ENCODE measurements around the gene CHRDL2.

The CHRDL2 gene

DNA sequence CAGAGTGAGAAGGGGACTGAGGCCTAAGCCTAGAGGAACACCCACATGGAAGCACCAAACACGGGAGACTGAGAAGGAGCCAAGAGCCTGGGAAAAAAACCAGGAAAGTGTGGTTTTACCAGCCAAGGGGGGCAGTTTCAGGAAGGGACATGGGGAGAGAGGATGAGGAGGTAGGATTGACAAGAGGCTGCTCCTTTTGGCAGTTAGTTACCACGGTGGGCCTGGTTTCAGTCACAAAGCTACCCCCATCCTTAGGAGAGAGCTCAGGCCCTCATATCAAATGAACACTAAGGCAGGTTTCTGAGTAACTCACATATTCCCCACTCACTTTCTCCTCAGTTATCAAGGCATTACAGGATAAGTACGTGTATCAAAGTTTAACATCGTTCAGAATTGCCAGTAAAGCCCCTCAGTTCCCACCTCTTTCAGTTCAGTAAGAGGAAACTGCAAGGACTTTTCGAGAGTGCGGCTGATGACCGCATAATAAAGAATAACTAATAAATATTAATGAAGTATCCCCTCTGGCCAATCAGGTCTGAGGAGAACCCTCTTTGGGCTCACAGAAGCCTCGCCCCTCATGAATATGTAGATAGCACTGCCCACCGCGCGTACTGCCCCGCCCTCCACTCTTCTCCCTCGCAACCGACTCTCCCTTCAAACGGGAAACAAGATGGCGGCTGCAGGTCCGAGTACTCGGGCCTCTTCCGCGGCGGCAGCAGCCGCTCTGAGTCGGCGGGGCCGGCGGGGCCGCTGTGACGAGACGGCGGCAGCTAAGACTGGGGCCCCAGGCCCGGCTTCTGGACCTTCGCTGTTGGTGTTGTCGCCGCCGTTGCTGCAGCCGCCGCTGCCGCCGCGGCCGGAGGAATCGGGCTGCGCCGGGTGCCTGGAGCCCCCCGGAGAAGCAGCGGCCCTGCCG, 17.2 kb upstream of the CHRDL2 start, which contains the start of gene RNF169:
RNF169 (plus strand) TSS at position 639 of the 916 bp plus-strand sequence; CDS start at position 671, 32 bp downstream.
- peak; percentile 93 for DNase-seq

DNA sequence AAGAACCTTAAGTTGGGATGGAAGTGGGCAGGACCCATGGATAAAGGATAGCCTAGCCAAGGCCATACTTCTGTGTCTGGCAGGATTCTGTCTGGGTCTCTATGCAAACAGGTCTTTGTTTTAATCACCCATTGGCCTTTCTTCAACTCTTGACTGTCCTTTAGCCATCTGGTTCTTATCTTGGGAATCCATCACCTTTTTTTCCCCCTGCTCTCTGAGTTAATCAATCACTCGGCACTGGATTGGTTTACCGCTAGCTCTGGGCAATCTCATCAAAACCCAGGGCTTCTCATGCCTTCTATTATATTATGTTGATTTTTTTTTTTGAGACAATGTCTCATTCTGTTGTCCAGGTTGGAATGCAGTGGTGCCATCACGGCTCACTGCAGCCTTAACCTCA, 15.6 kb upstream of the CHRDL2 start:
- no peak for DNase-seq

DNA sequence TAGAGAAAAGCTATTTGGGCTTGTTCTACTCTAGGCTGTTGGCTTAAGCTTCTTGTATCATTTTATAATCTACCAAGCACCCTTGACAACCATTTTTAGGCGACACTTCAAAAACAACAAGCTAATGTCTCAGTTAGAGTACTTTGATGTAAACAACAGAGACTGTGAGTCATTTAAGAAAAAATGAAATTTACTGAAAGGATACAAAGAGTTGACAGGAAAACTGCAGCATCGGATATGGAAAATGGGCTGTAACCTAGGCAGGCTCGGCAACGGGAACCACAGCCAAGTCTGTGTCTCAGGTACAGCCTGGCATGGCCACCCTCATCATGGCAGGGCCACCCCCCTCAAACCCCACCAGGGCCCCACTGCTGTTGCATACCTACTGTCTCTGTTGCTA, 13.1 kb upstream of the CHRDL2 start:
- no peak for DNase-seq

DNA sequence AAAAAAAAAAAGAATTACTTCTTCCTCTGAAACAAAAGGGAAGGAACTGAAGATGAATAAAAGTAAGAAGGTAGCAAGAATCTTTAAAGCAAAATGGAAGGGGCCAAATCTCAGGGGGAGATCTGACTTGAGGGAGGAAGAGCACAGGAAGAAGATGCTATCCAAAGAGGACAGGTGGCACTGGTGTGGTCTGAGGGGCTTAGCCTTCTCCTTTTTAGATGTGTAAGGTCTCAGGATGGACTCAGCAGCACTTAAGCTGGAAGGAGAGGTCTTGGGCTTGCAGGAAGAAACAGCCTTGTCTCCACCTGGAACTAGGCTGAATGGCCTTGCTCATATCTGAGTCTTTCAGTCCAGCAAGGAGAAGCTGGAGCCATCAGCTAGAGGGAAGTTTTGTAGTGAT, 12.4 kb upstream of the CHRDL2 start:
- DNase-seq, result no peak

DNA sequence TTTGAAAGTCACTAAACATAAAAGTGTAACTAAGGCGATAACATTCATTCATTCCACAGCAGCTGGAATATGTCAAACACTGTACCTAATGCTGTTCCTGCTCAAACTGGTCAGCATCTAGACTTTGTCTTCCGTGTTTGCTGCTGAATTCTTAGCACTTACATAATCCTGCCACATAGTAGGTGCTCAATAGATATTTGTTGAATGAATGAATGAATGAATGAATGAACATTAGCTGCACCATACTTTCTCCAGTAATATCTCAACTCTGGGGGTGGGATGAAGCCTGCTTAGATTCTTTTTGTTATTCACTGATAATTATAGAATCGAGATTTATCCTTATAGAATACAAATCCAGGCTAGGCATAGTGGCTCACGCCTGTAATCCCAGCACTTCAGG, 10.8 kb upstream of the CHRDL2 start:
- DNase-seq, result no peak

DNA sequence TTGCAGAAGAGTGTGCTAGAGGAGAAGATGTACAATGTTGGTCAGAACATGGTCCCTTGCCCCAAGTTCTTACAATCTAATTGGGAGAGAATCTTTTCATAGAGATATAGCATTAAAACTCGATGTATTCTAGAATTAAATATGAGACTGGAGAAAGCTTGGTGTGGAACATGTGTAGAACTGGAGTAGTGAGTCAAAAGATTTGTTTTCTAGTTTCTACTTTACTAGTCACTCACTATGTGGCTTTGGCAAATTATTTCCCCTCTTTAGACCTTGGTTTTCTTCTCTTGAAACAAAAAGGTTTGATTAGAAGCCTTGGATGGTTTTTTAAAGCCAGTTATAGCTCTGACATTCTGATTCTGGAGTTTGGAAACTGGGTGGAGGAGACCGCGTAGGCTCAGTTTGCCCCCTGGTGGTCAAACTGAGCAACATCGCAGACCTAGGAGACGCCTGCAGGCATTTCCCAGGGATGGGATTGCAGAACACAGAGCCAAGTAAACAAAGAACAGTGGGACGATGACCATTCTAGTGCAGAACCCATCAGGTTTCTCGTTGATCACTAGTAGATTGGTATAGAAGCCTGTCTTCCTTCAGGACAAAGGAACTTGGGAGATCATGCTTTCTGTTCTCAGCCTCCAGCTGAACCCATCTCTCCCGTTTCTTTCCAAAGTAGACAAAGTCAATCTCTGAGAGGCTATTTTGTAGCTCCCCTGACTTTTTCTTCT, 8.5 kb upstream of the CHRDL2 start:
- DNase-seq, result no peak

DNA sequence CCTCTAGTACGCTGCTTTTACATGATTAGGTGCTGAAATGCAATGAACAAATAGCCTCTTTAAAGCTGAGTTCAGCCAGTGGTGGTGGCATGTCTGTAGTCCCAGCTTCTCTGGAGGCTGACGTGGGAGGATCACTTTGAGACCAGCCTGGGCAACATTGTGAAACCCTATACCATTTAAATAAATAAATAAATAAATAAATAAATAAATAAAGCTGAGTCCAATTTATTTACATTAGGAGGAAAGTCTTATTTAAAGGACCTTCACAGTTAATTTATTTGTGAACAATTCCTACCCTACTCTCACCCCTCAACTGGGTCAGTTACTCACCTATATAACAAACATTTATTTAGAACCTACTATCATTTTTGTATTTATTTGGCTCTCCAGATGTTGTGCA, 4.8 kb upstream of the CHRDL2 start:
- no peak for DNase-seq

DNA sequence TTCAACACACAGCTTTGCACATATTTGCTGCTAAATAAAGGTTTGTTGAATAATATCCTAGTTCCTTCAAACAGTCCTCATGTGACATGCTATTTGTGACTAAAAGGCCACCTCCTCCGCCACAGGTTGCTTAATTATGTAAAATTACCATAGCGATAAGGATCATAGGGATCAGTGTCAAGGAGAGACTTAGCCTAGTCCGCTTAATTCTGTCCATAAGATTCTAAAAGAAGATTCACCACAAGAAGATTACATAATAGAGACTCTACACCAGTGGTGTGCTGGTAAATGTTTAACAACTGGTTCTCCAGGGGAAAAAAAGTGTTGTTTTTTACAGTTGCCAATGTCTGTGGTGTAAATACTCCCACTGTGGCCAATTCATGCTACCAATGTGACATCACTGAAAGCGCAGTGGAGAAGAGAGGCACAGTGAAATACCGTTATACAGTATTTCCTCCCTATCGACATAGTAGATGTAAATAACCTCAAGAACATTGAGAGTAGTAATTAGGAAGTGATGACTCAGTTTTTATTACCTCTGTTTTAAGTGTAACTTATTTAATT, 4.2 kb upstream of the CHRDL2 start:
- no peak for DNase-seq

DNA sequence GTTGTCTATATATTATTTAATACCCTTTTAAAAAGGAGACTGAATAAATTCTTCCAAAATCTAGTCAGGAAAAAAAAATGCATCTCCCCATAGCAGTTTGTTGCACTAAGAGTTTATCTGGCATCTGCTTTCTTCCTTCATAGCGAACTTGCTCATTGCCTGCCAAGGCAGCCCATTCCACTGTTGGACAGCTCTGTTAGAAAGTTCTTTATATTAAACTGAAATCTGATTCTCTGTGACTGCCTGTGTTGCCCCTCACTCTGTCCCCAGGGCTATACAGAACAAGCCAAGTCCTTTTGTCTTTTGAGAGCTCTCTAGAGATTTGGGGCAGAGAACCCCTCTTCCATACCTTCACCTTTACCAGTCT, 3.3 kb upstream of the CHRDL2 start:
- no peak for DNase-seq

DNA sequence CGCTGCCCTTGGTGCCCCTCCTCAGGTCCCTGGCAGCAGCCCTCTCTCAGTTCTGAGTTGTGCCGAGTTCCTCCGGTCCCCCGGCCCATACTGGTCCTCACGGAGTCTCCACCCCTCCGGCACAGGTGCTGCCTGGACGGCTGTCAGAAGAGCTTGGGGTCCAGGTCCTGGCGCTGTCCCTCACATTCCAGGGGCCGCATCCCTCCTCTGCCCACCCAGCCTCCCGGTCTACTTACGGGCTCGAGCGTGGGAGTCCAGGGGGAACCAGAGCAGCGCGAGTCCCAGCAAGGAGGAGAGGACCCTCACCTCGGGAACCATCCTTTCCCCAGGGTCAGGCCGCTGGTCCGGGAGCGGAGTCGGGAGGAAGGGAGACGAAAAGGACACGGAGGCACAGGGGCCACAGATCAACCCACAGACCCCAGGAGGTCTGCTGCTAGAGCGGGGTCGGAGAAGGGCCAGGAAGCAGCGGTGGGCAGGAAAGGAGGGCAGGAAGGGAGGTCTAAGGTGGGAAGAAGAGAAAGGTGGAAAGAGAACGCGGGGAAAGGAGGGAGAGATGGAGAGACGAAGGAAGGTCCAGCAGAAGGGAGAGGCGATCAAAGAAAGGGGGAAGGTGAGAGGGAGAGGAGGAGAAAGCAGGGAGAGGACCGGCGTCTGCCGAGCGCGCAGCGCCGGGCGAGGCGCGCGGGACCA, 510 bp downstream of the CHRDL2 start:
- no peak for DNase-seq

DNA sequence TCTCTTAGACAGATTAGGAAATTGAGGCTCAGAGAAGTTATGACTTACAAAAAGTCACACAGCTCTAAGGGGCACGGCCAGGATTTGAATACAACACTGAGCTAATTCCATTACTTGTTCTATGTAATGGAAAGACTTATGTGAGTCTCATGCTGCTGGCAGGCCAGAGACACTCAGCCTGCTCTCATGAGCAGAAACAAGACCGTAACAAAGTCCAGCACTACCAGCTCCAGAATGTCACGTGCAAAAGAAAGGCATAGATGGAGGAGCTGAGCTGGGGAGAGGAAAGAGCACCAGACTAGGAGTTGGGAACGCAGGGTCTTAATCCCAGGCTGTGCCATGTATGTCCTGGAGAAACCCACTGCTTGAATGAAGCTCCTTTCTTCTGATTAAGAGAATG, 1.8 kb downstream of the CHRDL2 start:
- DNase-seq, result no peak

DNA sequence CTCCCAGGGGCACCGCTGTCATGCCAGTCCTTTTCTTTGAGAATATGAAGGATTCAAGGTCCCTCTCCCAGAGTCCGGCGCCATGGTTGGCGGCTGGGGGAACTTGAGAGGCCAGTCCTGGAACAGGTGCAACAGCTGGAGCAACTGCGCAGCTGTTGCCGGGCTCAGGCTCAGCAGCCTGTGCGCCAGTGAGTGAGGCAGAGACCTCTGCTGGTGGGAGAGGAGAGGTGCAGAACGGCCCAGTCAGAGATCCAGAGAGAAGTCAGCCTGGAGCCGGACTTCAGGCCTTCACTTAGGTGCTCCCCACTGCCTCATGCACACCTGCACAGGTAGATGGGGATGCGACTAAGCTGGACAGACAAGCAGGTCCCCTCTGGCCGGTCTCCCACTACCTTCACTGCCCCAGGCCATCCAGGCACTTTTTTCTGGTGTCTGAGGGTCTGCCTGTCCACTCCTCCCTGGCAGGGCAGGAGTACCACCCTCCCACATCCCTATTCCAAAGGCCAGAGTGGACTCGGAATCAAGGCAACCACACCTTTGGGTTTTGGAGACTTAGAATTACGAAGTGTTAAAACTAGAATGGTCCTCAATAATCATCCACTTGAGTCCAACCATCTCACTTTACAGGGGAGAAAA, 4.6 kb downstream of the CHRDL2 start:
- no peak for DNase-seq

DNA sequence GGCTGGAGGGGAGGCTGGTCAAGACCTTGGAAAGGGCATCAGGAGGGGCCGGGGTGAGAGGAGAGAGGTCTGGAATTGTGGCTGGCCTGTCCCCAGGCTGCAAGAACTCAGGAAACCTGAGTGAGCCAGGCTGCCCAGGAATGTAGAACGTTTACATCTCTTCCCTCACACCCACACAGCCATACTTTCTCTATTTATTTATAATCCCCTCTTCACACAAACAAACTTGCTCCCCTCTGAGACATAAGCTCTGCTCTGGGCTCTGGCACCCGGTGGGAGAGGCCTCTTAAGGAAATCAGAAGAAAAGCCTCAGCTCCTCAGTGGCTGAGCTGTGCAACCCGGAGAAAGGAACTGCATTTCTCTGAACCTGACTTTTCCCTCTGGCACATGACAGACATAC, 5.5 kb downstream of the CHRDL2 start:
- no peak for DNase-seq

DNA sequence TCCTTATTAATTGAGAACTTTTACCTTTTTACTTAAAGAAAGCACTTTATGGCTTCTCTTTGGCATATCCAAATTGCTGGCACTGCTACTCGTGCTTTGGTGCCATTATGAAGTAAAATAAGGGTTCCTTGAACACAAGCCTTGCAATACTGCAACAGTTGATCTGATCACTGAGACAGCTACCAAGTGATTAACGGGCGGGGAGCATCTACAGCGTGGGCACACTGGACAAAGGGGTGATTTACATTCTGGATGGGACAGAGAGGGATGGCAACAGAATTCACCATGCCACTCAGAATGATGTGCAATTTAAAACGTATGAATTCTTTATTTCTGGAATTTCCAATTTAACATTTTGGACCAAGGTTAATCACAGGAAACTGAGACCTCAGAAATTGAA, 7.7 kb downstream of the CHRDL2 start:
- no peak for DNase-seq

DNA sequence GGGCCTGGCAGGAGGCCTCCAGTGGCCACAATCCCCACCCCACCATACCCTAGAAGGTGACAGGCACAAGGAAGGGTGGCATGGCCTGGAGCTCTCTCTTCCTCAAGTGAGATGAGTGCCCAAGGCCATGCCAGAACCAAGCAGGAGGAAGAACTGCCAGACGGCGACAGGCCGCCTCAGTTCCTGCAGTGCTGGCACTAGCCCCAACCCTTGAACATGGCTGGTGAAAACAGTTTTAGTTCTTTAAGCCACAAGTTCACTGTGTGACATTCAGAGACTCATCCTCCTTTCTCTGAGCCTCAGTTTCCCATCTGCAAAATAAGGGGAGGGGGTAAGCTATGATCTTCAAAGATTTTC, 9.8 kb downstream of the CHRDL2 start:
- DNase-seq, result no peak

DNA sequence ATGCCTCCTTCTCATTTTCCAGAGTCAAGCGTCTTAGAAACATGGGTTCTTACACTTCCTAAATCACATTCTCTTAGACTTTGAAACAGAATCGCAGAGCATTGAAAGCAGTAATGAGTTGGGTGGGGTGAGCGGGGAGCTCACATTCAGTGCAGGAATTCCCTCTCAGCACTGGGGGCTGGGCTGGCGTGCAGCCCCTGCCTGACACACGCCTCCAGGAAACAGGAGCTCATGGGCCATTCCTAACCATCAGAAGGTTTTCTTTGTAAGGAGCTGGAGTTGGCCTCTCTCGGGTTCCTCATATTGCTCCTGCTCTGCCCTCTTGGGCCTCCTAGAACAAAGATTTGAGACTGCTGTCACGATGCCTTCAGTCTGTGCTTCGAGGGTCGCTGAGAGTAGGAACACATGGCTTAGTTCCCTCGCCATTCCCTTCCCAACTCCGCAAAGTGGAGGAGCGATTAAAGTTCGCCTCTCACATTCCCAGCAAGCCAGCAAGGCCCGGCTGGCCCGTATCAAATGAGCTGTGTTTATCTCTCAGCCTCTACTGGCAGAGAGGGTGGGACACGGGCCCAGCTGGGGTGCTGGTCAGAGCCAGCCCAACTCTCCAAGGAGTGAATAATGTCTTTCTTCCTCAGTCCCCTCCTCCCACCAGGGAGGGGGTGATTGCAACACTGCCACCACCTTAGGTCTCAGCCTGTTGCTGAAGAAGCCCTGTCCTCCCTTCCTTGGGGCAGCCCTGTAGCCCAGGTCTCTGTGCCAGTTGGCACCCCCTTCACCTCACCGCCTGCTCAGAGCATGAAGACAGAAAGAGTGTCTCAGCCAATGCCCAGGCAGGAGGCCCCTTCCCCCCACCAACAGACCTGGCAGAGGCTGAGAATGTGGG, 10.4 kb downstream of the CHRDL2 start:
- DNase-seq, result no peak

DNA sequence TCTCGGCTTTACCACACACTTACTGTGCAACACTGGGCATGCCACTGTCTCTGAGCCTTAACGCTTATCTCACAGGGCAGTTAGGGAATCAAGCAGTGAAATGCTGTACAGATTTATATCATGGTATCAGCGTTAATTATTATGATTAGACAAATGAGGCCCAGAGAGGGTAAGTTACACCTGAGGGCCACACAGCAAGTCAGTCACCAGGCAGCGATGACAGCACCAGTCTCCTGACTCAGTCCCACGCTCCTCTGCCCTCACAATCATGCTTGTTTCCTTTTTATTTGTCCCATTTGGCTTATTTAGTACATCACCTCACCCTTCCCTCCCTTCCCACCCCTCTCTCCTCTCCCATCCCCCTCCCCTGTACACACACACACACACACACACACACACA, 12.2 kb downstream of the CHRDL2 start:
- DNase-seq, result no peak

DNA sequence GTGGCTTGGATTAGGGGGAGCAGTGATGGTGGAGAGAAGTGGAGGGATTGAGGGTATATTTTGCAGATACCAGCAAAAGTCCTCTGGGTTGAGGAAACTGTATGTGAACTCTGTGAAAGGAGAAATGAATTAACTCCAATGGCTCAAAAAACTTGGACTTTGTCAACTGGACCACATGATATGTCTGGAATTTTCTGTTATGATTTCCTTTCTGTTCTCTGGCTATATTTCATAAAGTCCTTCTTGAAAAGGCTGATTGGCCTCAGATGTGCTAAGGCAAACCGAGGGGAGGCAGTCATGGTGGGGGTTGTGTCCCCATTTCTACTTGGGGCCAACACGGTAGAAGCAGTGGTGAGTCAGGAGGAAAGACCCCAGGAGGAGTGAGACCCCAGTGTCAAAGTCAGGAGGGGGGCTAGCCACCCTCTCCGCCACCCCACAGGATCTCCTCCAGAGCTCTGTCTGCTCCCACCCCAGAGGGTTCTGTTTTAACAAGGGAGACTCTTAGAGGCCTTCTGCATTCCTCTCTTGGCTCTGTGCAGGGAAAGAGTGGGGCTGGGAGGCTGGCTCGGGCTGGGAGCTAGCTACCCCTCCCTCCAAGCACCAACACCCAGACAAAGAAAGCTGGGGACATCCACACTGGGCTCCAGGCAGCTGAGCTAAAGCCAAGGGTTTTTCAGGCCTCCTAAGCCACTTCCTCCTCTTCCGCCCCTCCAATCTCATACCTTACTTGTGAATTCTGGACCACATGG, 13.8 kb downstream of the CHRDL2 start:
- DNase-seq, result no peak

DNA sequence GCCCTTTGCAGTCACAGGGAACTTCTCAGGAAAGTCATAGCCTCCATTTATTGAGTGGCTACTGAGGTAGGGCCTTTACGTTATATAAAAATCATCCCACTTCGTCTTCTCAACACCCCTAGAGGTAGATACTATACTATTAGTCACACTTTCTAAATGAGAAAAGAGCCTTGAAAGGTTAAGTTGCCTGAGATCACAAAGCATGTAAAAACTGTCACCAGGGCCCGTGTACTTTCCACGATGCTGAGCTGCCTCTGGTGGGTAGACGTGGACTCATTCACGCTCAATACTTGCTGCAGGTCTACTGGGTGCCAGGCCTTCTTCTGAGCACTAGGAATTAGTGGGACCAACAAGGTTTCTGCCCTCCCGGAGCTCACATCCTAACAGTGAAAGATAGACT, 16.3 kb downstream of the CHRDL2 start:
- no peak for DNase-seq

DNA sequence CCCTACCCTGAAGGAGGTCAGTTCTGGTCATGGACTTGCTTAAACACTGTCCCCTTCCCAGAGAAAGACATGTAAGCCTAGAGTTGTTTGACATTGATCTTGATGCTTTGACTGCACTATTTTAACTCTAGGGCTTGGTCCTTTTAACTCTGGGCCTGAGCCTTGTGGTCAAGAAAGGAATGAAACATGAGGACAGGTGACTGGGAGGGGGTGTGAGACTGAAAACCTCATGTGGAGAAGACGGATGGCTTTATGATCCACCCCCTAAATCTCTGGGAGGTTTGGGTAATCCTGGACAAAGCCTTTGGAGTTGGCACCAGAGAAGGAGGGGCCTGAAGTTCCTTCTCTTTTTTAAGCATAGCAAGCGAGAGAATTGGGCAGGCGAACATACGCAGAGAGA, 17.5 kb downstream of the CHRDL2 start:
- no peak for DNase-seq

DNA sequence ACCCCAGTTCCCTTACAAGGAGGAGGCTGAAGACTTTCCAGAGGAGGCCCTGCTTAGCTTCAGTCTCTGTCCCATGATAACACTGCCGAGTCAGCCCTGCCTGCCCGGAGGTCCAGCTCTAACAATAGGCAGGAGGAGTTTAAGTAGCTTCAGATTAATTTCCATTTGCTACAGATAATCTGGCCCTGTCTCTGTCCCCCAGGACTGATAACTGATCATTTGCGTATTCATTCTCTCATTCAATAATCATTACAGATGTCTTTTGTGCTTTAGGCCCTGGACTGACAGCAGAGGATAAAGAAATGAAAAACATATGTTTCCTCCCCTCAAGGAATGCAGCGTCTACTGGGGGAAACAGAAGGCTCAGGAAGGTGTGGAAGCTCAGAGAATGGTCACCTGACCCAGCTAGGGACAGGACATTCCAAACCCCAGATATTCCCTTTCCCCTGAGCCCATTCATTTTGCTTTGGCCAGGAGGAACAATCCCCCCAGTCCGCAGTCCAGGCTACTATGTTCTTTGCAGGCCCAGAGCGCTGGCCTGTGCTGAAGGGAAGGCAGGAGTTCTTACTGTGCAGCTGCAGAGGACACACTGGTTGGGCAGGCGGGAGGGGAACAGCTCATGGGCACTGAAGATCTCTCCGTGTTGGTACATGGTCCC, 20.8 kb downstream of the CHRDL2 start:
- DNase-seq, result no peak

All from NCI-H1417 treated with DMSO at 0.1 percent for 48 hours (cell line).